ENCODE measurements around the gene PIK3C3.

PIK3C3 gene

GRCh38 chr18:42072407-42072806, 117.4 kb downstream of the PIK3C3 start:
- H3K27ac ChIP-seq, result no peak overlapping the region
- no peak for TF ChIP-seq CTCF (conservative IDR thresholded peaks at IDR 0.05)

- no peak for TF ChIP-seq CTCF (conservative IDR thresholded peaks at IDR 0.05)
Measured at GRCh38 chr18:42074704-42075103, 119.7 kb downstream of the PIK3C3 start.

GRCh38 chr18:42078711-42079110, 123.7 kb downstream of the PIK3C3 start:
- no peak overlapping the region for H3K27ac ChIP-seq
- no peak for TF ChIP-seq CTCF (conservative IDR thresholded peaks at IDR 0.05)

More at GRCh38 chr18:42074704-42075103, 119.7 kb downstream of the PIK3C3 start:
- H3K27ac ChIP-seq, result no peak overlapping the region

- no peak for TF ChIP-seq CTCF (conservative IDR thresholded peaks at IDR 0.05)
- H3K27ac ChIP-seq, result no peak overlapping the region
Measured at GRCh38 chr18:42080340-42080739, 125.3 kb downstream of the PIK3C3 start.

- no peak for TF ChIP-seq CTCF (conservative IDR thresholded peaks at IDR 0.05)
- H3K27ac ChIP-seq, result no peak overlapping the region
Measured at GRCh38 chr18:42082415-42083234, 127.6 kb downstream of the PIK3C3 start.

GRCh38 chr18:42086288-42086687, 131.3 kb downstream of the PIK3C3 start:
- TF ChIP-seq CTCF (conservative IDR thresholded peaks at IDR 0.05), result no peak
- no peak overlapping the region for H3K27ac ChIP-seq

- no peak overlapping the region for H3K27ac ChIP-seq
- TF ChIP-seq CTCF (conservative IDR thresholded peaks at IDR 0.05), result no peak
Measured at GRCh38 chr18:42087235-42087634, 132.2 kb downstream of the PIK3C3 start.
